Immature natural killer cell (primary cell): ENCODE results near the gene ZNG1F. TPM values are rescaled to one million over a fixed set of nuclear protein-coding genes. Genes with fewer than 3 reads are reported as not detected.
"Not testable (repeated sequence)": the region's sequence is repeated elsewhere in the genome, so short reads cannot be mapped to it uniquely, and the experiment has no call there.

ENCODE experiments used
- DNase-seq, 3 donors: peaks; one replicate each; pipeline ENCODE4 v3.0.0; 2022; ENCODE audit warnings: mixed read lengths in 1 of 3
- H3K27ac Mint-ChIP-seq, 6 donors: one replicate each; pipeline ENCODE4 v1.8.0; 2020; ENCODE audit warnings: mixed read lengths in 6 of 6, mild to moderate bottlenecking in 5 of 6, inconsistent platforms in 4 of 6, moderate library complexity in 3 of 6
- H3K27me3 Mint-ChIP-seq, 3 donors: one replicate each; pipeline ENCODE4 v1.8.0; 2020 to 2021; ENCODE audit warnings: low read depth in 3 of 3, mild to moderate bottlenecking in 3 of 3, mixed read lengths in 3 of 3, moderate library complexity in 3 of 3, inconsistent platforms in 1 of 3
- H3K36me3 Mint-ChIP-seq, 3 donors: one replicate each; pipeline ENCODE4 v1.8.0; 2020; ENCODE audit warnings: mixed read lengths in 3 of 3, inconsistent platforms in 2 of 3, mild to moderate bottlenecking in 2 of 3
- H3K4me1 Mint-ChIP-seq, 2 donors: one replicate each; pipeline ENCODE4 v1.8.0; 2020; ENCODE audit warnings: inconsistent platforms in 2 of 2, mild to moderate bottlenecking in 2 of 2, mixed read lengths in 2 of 2, moderate library complexity in 1 of 2
- H3K4me3 Mint-ChIP-seq, 5 donors: one replicate each; pipeline ENCODE4 v1.8.0; 2020; ENCODE audit warnings: mild to moderate bottlenecking in 5 of 5, mixed read lengths in 5 of 5, inconsistent platforms in 3 of 5, moderate library complexity in 3 of 5
- H3K9me3 Mint-ChIP-seq, 6 donors: one replicate each; pipeline ENCODE4 v1.8.0; 2020; ENCODE audit warnings: mild to moderate bottlenecking in 6 of 6, mixed read lengths in 6 of 6, inconsistent platforms in 4 of 6, moderate library complexity in 3 of 6
- polyA plus RNA-seq, 3 donors: library from polyadenylated mRNA; unstranded; fragments of 300-500 nt; fragmentation: Illumina TruSeq; gene quantifications; one replicate each; pipeline ENCODE4 v1.2.3, GENCODE V29; 2021

The ZNG1F gene
- polyA plus RNA-seq, 3 donors from 2014 or later, result 0.86 to 7.3 (median 1.4) TPM

- not testable (repeated sequence) for H3K9me3 Mint-ChIP-seq, DNase-seq, H3K27me3 Mint-ChIP-seq, H3K27ac Mint-ChIP-seq, H3K4me3 Mint-ChIP-seq, H3K4me1 Mint-ChIP-seq, H3K36me3 Mint-ChIP-seq
Observed at GRCh38 chr9:41128581-41128980, 60.5 kb downstream of the ZNG1F start, which contains the start of gene FOXD4L6. Gene FOXD4L6, minus strand, starts transcription at chr9:41128681. Its CDS starts 298 bp downstream, at chr9:41128383.

- not testable (repeated sequence) for H3K27ac Mint-ChIP-seq, H3K4me1 Mint-ChIP-seq, H3K4me3 Mint-ChIP-seq, H3K27me3 Mint-ChIP-seq, H3K36me3 Mint-ChIP-seq, DNase-seq, H3K9me3 Mint-ChIP-seq
Observed at GRCh38 chr9:41126746-41127446, 62.2 kb downstream of the ZNG1F start.

GRCh38 chr9:41125936-41126335 lies 63.2 kb downstream of the ZNG1F start:
- H3K27me3 Mint-ChIP-seq, H3K9me3 Mint-ChIP-seq, H3K4me1 Mint-ChIP-seq: not testable (repeated sequence)

GRCh38 chr9:41125109-41125658 lies 63.9 kb downstream of the ZNG1F start:
- not testable (repeated sequence) for DNase-seq, H3K27me3 Mint-ChIP-seq

More at GRCh38 chr9:41125936-41126335, 63.2 kb downstream of the ZNG1F start:
- not testable (repeated sequence) for H3K27ac Mint-ChIP-seq, H3K4me3 Mint-ChIP-seq, DNase-seq, H3K36me3 Mint-ChIP-seq

GRCh38 chr9:41124250-41125108 lies 64.6 kb downstream of the ZNG1F start:
- H3K27ac Mint-ChIP-seq, H3K36me3 Mint-ChIP-seq, DNase-seq, H3K9me3 Mint-ChIP-seq, H3K4me1 Mint-ChIP-seq, H3K4me3 Mint-ChIP-seq, H3K27me3 Mint-ChIP-seq: not testable (repeated sequence)

More at GRCh38 chr9:41125109-41125658, 63.9 kb downstream of the ZNG1F start:
- not testable (repeated sequence) for H3K4me3 Mint-ChIP-seq, H3K27ac Mint-ChIP-seq, H3K9me3 Mint-ChIP-seq, H3K4me1 Mint-ChIP-seq, H3K36me3 Mint-ChIP-seq

GRCh38 chr9:41123812-41124211 lies 65.3 kb downstream of the ZNG1F start:
- H3K9me3 Mint-ChIP-seq, H3K4me1 Mint-ChIP-seq: not testable (repeated sequence)

GRCh38 chr9:41123396-41123795 lies 65.7 kb downstream of the ZNG1F start:
- not testable (repeated sequence) for H3K4me1 Mint-ChIP-seq, DNase-seq, H3K27ac Mint-ChIP-seq, H3K36me3 Mint-ChIP-seq, H3K27me3 Mint-ChIP-seq, H3K4me3 Mint-ChIP-seq, H3K9me3 Mint-ChIP-seq

More at GRCh38 chr9:41123812-41124211, 65.3 kb downstream of the ZNG1F start:
- H3K27ac Mint-ChIP-seq, H3K27me3 Mint-ChIP-seq, H3K4me3 Mint-ChIP-seq, H3K36me3 Mint-ChIP-seq, DNase-seq: not testable (repeated sequence)

GRCh38 chr9:41120696-41121095 lies 68.4 kb downstream of the ZNG1F start:
- not testable (repeated sequence) for H3K36me3 Mint-ChIP-seq, H3K9me3 Mint-ChIP-seq, H3K27ac Mint-ChIP-seq, H3K4me1 Mint-ChIP-seq, DNase-seq, H3K4me3 Mint-ChIP-seq, H3K27me3 Mint-ChIP-seq

- H3K36me3 Mint-ChIP-seq, DNase-seq, H3K9me3 Mint-ChIP-seq, H3K4me3 Mint-ChIP-seq, H3K27ac Mint-ChIP-seq, H3K27me3 Mint-ChIP-seq, H3K4me1 Mint-ChIP-seq: not testable (repeated sequence)
Observed at GRCh38 chr9:41119719-41120118, 69.4 kb downstream of the ZNG1F start.

GRCh38 chr9:41119311-41119710 lies 69.8 kb downstream of the ZNG1F start:
- H3K27ac Mint-ChIP-seq, result not testable (repeated sequence)

GRCh38 chr9:41113348-41113747 lies 75.8 kb downstream of the ZNG1F start:
- DNase-seq, H3K4me1 Mint-ChIP-seq: not testable (repeated sequence)

More at GRCh38 chr9:41119311-41119710, 69.8 kb downstream of the ZNG1F start:
- H3K27me3 Mint-ChIP-seq, H3K9me3 Mint-ChIP-seq, H3K4me3 Mint-ChIP-seq, H3K36me3 Mint-ChIP-seq, DNase-seq, H3K4me1 Mint-ChIP-seq: not testable (repeated sequence)

GRCh38 chr9:41111414-41111813 lies 77.7 kb downstream of the ZNG1F start:
- H3K4me3 Mint-ChIP-seq, H3K4me1 Mint-ChIP-seq, DNase-seq, H3K9me3 Mint-ChIP-seq, H3K27ac Mint-ChIP-seq, H3K27me3 Mint-ChIP-seq, H3K36me3 Mint-ChIP-seq: not testable (repeated sequence)

More at GRCh38 chr9:41113348-41113747, 75.8 kb downstream of the ZNG1F start:
- not testable (repeated sequence) for H3K9me3 Mint-ChIP-seq, H3K4me3 Mint-ChIP-seq, H3K36me3 Mint-ChIP-seq, H3K27me3 Mint-ChIP-seq, H3K27ac Mint-ChIP-seq

GRCh38 chr9:41110913-41111312 lies 78.2 kb downstream of the ZNG1F start:
- not testable (repeated sequence) for H3K9me3 Mint-ChIP-seq, H3K27ac Mint-ChIP-seq, H3K27me3 Mint-ChIP-seq, H3K4me3 Mint-ChIP-seq, DNase-seq, H3K4me1 Mint-ChIP-seq, H3K36me3 Mint-ChIP-seq

GRCh38 chr9:41109253-41109652 lies 79.9 kb downstream of the ZNG1F start:
- not testable (repeated sequence) for H3K9me3 Mint-ChIP-seq, DNase-seq, H3K4me1 Mint-ChIP-seq, H3K4me3 Mint-ChIP-seq, H3K27me3 Mint-ChIP-seq, H3K36me3 Mint-ChIP-seq, H3K27ac Mint-ChIP-seq
